ENCODE data around the gene GNAS.

DNA sequence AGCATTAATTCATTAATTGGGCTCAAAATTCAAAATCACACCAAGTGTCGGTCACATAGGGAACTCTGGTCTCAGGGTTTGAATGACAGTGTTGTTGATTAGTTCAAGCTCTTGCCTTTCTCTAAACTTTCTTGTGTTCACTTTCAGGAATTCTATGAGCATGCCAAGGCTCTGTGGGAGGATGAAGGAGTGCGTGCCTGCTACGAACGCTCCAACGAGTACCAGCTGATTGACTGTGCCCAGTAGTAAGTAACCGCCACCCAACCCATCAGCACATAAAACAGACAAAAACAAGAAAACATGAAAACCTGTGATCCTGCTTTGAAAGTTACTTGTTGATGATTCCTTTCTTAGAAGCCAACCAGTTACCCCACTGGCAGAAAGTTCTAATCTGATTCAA lies 52.7 kb downstream of the GNAS start:
- TF ChIP-seq, protein P1, sequence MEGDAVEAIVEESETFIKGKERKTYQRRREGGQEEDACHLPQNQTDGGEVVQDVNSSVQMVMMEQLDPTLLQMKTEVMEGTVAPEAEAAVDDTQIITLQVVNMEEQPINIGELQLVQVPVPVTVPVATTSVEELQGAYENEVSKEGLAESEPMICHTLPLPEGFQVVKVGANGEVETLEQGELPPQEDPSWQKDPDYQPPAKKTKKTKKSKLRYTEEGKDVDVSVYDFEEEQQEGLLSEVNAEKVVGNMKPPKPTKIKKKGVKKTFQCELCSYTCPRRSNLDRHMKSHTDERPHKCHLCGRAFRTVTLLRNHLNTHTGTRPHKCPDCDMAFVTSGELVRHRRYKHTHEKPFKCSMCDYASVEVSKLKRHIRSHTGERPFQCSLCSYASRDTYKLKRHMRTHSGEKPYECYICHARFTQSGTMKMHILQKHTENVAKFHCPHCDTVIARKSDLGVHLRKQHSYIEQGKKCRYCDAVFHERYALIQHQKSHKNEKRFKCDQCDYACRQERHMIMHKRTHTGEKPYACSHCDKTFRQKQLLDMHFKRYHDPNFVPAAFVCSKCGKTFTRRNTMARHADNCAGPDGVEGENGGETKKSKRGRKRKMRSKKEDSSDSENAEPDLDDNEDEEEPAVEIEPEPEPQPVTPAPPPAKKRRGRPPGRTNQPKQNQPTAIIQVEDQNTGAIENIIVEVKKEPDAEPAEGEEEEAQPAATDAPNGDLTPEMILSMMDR (IDR thresholded peaks at IDR 0.05; ENCODE audit: insufficient read depth, low read depth, low read length): no peak
- TF ChIP-seq EZH2 (IDR thresholded peaks at IDR 0.05; ENCODE audit: insufficient read depth, low read length): no peak
